ENCODE results near the gene GRID2IP.
"Not testable (repeated sequence)": the region's sequence is repeated elsewhere in the genome, so short reads cannot be mapped to it uniquely, and the experiment has no call there.

DNA sequence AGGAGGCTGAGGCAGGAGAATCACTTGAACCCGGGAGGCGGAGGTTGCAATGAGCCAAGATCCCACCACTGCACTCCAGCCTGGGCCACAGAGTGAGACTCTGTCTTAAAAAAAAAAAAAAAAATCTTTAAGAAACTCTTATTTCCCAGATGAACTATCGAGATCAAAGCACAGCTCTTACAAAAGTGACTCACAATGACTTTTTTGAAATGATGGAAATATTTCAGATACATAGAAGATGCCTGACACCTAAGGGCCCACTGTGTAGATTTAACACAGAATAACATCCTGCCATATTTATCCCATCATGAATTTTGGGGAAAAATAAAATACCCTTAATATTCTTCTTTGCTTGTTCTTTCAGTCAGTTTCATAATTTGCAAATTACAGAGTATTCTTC, 92.6 kb downstream of the GRID2IP start:
- TF ChIP-seq, protein P1, sequence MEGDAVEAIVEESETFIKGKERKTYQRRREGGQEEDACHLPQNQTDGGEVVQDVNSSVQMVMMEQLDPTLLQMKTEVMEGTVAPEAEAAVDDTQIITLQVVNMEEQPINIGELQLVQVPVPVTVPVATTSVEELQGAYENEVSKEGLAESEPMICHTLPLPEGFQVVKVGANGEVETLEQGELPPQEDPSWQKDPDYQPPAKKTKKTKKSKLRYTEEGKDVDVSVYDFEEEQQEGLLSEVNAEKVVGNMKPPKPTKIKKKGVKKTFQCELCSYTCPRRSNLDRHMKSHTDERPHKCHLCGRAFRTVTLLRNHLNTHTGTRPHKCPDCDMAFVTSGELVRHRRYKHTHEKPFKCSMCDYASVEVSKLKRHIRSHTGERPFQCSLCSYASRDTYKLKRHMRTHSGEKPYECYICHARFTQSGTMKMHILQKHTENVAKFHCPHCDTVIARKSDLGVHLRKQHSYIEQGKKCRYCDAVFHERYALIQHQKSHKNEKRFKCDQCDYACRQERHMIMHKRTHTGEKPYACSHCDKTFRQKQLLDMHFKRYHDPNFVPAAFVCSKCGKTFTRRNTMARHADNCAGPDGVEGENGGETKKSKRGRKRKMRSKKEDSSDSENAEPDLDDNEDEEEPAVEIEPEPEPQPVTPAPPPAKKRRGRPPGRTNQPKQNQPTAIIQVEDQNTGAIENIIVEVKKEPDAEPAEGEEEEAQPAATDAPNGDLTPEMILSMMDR (IDR thresholded peaks at IDR 0.05) = not testable (repeated sequence)
- not testable (repeated sequence) for TF ChIP-seq POLR2A (IDR thresholded peaks at IDR 0.05)

All from testis (tissue), 2 donors.